Fibroblast of skin of abdomen (primary cell): ENCODE results near the gene FRMD6.

Experiments
- DNase-seq: peaks from one replicate; pipeline ENCODE4 v3.0.0-alpha.2; 2013

FRMD6 gene

GRCh38 chr14:51668870-51669269 is 17.2 kb downstream of the FRMD6 start:
- DNase-seq, result no peak

- peak; percentile 77 for DNase-seq
Measured at GRCh38 chr14:51674294-51675002, 22.7 kb downstream of the FRMD6 start.

DNA sequence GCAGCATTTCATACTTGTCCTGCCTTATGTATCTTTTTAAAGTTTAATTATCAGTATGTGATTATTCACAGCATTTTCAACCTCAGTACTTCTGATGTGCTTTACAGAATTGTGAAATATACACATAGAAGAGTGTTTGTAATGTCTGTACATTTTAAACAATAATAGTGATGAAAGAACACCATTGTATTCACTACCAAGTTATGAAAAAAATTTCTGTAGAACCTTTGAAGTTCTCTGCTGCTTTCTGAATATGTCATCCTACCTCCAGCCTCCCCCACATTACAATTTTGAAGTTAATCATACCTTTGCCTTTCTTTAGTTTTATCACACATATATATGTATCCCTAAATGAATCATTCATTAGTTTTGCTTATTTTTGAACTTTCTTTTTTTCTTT is 24.8 kb downstream of the FRMD6 start:
- DNase-seq, result no peak

DNA sequence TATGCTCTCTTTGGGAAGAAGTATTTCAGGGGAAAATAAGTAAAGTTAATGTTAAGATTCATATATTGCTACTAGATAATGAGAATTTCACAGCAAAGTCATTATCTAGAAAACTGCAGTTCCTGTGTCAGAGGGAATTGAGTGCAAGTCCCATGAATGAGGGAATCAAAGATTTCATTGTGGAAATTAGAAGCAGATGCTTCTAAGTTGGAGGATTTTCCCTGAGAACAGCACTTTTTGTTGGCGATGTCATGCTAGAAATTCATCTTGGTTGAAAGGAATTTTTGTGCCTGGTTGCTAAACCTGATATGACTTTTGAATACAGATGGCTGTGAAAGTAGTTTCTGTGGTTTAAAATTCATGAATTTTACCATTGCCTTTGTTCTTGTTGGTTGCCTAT is 25.6 kb downstream of the FRMD6 start:
- peak; percentile 84 for DNase-seq

- DNase-seq, result no peak
Measured at GRCh38 chr14:51677738-51678137, 26.0 kb downstream of the FRMD6 start.

DNA sequence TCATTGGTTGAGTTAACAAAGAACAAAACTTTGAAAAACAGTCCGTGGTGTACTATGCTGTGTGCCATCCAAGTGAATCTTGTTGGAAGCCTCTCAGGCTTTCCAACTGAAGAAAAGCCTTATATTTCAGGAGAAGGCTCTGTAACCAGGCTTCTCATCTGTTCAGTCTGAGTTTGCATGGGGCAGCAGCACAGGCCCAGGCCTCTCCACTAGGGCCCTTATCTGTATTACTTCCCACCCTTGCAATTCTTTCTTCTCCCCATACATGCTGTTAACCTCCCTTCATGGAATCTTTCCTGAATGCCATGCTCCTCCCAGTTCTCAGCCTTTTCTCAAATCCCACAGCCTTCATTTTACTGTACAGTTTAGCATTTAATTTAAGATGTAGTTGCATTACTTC is 28.3 kb downstream of the FRMD6 start:
- no peak for DNase-seq

DNA sequence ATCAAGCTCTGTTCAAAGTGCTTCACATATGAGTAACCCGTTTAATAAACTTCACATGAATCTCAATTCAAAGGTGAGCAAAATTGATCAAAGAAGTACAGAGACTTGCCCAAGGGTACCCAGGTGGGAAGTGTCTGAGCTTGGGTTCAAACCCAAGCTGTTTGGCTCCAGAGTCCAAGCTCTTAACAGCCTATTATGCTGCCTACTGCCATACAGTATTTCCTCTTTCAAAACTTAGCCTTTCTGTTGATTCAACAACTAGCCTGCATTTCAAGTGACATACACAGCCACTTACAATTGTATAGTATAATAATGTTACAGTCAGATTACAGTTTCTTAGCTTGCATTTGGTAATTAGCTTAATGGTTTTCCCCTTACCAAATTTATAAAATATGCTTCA is 29.7 kb downstream of the FRMD6 start:
- no peak for DNase-seq

GRCh38 chr14:51682411-51682810 is 30.7 kb downstream of the FRMD6 start:
- DNase-seq, result peak; percentile 73

GRCh38 chr14:51684760-51685159 is 33.0 kb downstream of the FRMD6 start:
- no peak for DNase-seq

DNA sequence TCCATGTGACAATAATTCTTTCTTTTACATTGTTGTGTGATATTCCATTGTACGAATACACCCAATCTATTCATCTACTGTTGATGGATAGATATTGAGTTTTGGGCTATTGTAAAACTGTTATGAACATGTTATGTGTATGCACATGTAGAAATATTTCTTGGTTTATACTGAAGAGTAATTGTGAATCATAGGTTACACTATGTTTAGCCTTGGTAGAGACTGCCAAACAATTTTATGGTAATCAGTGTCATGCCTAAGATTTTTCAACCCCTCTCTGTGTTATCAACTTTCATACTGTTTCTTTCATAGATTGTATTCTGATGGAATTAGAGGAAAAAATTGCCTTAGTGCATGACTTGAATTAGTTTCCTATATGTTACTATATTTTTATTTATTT is 39.5 kb downstream of the FRMD6 start:
- peak; percentile 30 for DNase-seq

DNA sequence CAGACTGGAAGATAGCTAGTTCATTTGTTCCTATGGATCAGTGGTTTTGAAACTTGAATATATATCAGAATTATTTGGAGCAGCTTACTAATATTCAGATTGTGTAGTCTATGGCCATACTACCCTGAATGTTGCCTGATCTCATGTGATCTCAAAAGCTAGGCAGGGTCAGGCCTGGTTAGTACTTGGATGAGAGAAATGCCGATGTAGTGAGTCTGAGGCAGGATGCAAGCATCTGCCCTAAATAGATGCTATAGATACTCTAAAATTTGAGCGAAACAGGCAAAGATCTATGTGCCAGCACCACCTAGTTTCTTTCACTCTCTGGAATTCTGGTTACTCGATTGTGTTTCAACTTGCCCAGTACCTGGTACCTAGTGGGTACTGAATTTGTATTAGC is 40.9 kb downstream of the FRMD6 start:
- DNase-seq, result no peak

GRCh38 chr14:51697848-51698247 is 46.1 kb downstream of the FRMD6 start:
- no peak for DNase-seq

DNA sequence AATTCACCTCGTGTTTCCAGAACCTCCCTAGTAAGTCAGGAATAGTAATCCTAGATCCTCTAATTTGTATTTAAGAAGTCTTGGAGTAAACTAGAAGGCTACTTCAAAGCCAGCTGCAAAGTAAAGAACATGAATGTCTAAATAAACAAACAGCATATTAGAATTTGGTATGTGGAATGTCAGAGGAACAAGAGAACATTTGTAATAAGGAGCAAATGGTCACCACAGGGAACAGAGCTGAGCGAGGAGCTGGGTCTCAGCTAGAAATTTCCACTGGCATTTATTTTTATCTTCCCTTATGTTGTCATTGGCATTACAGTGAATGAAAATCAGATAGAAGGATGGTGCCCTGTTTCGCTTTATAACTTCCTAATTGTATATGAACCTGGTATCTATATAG is 50.2 kb downstream of the FRMD6 start:
- no peak for DNase-seq

GRCh38 chr14:51703787-51704186 is 52.1 kb downstream of the FRMD6 start:
- DNase-seq, result no peak

DNA sequence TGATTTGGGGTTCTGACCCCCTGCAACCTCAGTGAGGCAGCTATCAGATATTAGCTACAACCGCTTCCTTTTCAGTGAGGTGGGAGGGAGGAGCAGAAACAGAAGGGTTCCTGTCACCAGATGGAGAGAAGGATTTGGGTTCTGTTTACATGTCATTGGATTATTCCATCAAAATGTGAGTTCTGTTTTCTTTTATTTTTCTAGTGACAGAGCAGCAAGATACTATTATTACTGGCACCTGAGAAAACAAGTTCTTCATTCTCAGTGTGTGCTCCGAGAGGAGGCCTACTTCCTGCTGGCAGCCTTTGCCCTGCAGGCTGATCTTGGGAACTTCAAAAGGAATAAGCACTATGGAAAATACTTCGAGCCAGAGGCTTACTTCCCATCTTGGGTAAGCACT is 52.8 kb downstream of the FRMD6 start:
- DNase-seq, result no peak

DNA sequence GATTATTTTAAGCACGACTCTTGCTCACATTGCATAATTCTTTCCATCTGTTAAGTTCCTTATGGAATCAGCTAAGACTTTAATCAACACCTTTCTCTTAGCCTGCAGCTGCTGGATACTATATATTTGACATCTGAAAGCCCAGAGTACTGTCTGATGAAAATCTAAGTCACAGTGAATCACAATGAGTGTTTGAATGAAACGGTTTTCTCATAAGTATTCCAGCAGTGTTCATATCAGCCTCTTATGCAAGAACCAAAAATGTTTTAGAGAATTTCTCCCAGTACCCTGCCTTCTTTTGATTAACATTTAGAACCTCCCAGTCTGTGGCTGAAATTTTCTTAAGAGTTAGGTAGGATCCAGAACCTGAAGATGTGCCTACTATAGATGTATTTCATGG is 55.6 kb downstream of the FRMD6 start:
- peak; percentile 25 for DNase-seq

GRCh38 chr14:51711505-51711904 is 59.8 kb downstream of the FRMD6 start:
- no peak for DNase-seq

- no peak for DNase-seq
Measured at GRCh38 chr14:51715250-51715649, 63.5 kb downstream of the FRMD6 start.

GRCh38 chr14:51715742-51716141 is 64.0 kb downstream of the FRMD6 start:
- DNase-seq, result no peak

DNA sequence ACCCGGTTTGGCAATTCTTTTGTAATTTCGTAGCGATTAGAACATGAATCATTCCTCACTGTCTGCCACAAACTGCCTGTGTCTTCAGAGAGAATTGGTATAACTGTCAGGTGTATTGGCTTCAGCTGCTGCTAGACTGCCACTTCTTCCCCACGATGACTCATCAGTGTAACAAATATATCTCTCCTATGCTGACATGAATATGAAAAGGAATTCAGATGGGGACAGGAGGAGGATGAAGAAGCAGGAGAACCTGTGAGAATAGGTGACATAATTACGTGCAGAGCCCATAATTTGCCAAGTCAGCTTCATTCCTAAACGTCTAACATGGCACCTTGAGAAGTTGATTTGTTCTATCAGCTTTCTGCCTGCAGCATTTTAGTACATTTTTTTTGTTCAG is 64.9 kb downstream of the FRMD6 start:
- DNase-seq, result no peak

- DNase-seq, result no peak
Measured at GRCh38 chr14:51717766-51718165, 66.1 kb downstream of the FRMD6 start.

DNA sequence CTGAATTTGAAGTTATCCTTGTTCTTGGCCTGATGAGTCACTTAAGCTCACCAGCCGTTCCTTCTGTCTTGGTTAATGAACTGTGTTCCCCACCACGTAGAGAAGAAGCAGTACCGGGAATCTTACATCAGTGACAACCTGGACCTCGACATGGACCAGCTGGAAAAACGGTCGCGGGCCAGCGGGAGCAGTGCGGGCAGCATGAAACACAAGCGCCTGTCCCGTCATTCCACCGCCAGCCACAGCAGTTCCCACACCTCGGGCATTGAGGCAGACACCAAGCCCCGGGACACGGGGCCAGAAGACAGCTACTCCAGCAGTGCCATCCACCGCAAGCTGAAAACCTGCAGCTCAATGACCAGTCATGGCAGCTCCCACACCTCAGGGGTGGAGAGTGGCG is 68.2 kb downstream of the FRMD6 start:
- no peak for DNase-seq

- no peak for DNase-seq
Measured at GRCh38 chr14:51723990-51724389, 72.3 kb downstream of the FRMD6 start.

- DNase-seq, result no peak
Measured at GRCh38 chr14:51724650-51725049, 72.9 kb downstream of the FRMD6 start.

DNA sequence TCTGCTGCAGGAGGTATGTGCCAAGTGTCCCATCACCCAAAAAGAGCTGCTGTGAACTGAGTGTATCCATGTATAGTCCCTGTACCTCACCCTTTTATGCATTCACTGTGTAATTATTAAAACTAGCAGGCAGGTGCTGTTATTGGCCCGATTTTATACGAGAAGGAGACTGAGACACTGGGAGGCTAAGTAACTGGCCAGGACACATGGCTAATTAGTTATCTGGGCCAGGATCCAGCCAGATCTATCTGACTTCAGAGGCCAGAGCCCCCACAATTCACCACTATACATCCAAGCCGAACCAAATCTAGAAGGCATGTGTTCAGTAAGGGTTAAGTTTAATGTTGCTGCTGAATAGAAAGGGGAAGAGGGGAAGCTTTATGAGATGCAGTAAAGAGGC is 73.4 kb downstream of the FRMD6 start:
- no peak for DNase-seq
